OCI-M2 (cell line): ENCODE measurements around the gene CTRB1.
"Not testable (repeated sequence)": the region's sequence is repeated elsewhere in the genome, so short reads cannot be mapped to it uniquely, and the experiment has no call there.

Source experiments
- DNase-seq: peaks from one replicate; lab custom pipeline; 2025; ENCODE audit not compliant: unreplicated experiment; lab: John Stamatoyannopoulos, UW

CTRB1 gene

GRCh38 chr16:75239542-75240122, 20.8 kb downstream of the CTRB1 start:
- no peak for DNase-seq

GRCh38 chr16:75240633-75241032, 21.8 kb downstream of the CTRB1 start:
- DNase-seq, result not testable (repeated sequence)

- no peak for DNase-seq
Measured at GRCh38 chr16:75241412-75241811, 22.6 kb downstream of the CTRB1 start.

- DNase-seq, result no peak
Measured at GRCh38 chr16:75241955-75242354, 23.2 kb downstream of the CTRB1 start.

- DNase-seq, result not testable (repeated sequence)
Measured at GRCh38 chr16:75242436-75243078, 23.8 kb downstream of the CTRB1 start.

GRCh38 chr16:75243667-75244224, 25.0 kb downstream of the CTRB1 start:
- DNase-seq, result no peak

- no peak for DNase-seq
Measured at GRCh38 chr16:75244225-75244809, 25.5 kb downstream of the CTRB1 start.

GRCh38 chr16:75244844-75245758, 26.3 kb downstream of the CTRB1 start:
- DNase-seq, result no peak

GRCh38 chr16:75246504-75247205, 27.9 kb downstream of the CTRB1 start:
- no peak for DNase-seq

- DNase-seq, result no peak
Measured at GRCh38 chr16:75247249-75247648, 28.5 kb downstream of the CTRB1 start.

GRCh38 chr16:75248142-75248535, 29.4 kb downstream of the CTRB1 start:
- DNase-seq, result no peak

- no peak for DNase-seq
Measured at GRCh38 chr16:75248536-75249380, 30.0 kb downstream of the CTRB1 start.

- DNase-seq, result no peak
Measured at GRCh38 chr16:75249441-75249840, 30.7 kb downstream of the CTRB1 start.

GRCh38 chr16:75250089-75250808, 31.5 kb downstream of the CTRB1 start:
- no peak for DNase-seq

GRCh38 chr16:75250809-75251279, 32.1 kb downstream of the CTRB1 start:
- DNase-seq, result no peak

- no peak for DNase-seq
Measured at GRCh38 chr16:75251280-75252048, 32.7 kb downstream of the CTRB1 start, which contains the start of gene BCAR1. BCAR1 (minus strand) TSS chr16:75251624; CDS start chr16:75251482, 142 bp downstream.

- DNase-seq, result no peak
Measured at GRCh38 chr16:75252049-75252864, 33.5 kb downstream of the CTRB1 start.
